ENCODE results near the gene MGAT4A. TPM values are rescaled to one million over a fixed set of nuclear protein-coding genes. Genes with fewer than 3 reads are reported as not detected.
"Not testable (repeated sequence)": the region's sequence is repeated elsewhere in the genome, so short reads cannot be mapped to it uniquely, and the experiment has no call there.

MGAT4A gene
- total and polyA plus RNA-seq, 9 donors = 3.0 to 7.5 (median 3.9) TPM

DNA sequence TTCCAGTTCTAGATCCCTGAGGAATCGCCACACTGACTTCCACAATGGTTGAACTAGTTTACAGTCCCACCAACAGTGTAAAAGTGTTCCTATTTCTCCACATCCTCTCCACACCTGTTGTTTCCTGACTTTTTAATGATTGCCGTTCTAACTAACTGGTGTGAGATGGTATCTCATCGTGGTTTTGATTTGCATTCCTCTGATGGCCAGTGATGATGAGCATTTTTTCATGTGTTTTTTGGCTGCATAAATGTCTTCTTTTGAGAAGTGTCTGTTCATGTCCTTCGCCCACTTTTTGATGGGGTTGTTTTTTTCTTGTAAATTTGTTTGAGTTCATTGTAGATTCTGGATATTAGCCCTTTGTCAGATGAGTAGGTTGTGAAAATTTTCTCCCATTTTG is 136.3 kb downstream of the MGAT4A start:
- peaks cover 13% of the 10 kb centered on the region for H3K36me3 ChIP-seq (ENCODE audit: control insufficient read depth, insufficient read depth, low read length)
- H3K9me3 ChIP-seq (replicated peaks; ENCODE audit: control insufficient read depth, low read depth, low read length); DNase-seq; H3K27me3 ChIP-seq (ENCODE audit: control insufficient read depth, insufficient read depth, low read length); H3K4me3 ChIP-seq (ENCODE audit: low read length); H3K27ac ChIP-seq (ENCODE audit: low read length); H3K4me1 ChIP-seq (ENCODE audit: control insufficient read depth, insufficient read depth, low read length): not testable (repeated sequence)
- WGBS (ENCODE audit: insufficient coverage) = no CpG with 5 or more reads among the region's 4 CpGs

DNA sequence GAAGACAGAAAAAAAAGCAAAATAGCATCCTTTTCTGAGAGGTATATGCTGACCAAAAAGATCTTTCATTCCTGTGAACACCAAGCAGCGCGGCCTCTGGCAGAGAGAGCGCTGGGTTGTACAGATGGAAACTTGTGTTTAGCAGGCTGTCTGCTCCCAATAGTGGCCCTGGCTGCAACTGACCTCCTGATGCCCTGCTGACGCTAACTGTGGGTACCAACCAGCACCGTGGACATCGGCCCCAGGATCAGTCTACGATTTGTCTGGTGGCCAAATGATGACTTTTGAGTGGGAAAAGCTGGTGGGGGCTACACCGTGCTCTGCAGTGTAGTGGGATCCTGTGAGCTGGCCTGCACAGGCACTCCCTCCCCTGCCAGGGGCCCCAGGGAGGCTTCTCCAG is 138.4 kb downstream of the MGAT4A start:
- H3K27me3 ChIP-seq (ENCODE audit: control insufficient read depth, insufficient read depth, low read length) = no peaks in the 10 kb centered on the region
- DNase-seq = no peak
- no peak overlapping the region for H3K27ac ChIP-seq (ENCODE audit: low read length)
- H3K4me1 ChIP-seq (ENCODE audit: control insufficient read depth, insufficient read depth, low read length) = no peaks in the 10 kb centered on the region
- H3K9me3 ChIP-seq (replicated peaks; ENCODE audit: control insufficient read depth, low read depth, low read length) = no peaks in the 10 kb centered on the region
- peaks cover 7% of the 10 kb centered on the region for H3K36me3 ChIP-seq (ENCODE audit: control insufficient read depth, insufficient read depth, low read length)
- 100% methylated on average over 4 of the region's 8 CpGs for WGBS (ENCODE audit: insufficient coverage)
- no peak overlapping the region for H3K4me3 ChIP-seq (ENCODE audit: low read length)

DNA sequence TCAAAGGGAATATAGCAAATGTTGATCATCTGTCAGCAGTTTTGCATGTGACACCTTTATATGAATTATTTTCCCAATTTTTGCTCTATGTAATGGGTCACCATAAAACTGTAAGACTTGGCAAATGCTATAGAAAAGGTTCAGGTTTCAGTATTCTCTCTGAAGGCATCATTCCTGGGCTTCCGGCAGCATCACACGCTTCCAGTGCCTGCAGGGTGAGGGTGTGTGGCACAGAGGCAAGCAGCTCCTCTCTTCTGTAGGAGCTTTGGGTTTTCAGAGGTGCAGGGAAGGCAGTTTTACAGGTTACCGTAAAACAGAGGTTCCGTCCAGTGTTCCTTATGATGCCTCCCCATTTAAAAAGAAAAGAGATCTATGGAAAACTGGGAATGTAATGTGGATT is 141.4 kb downstream of the MGAT4A start:
- WGBS (ENCODE audit: insufficient coverage) = no CpG with 5 or more reads among the region's 4 CpGs
- peaks cover 9% of the 10 kb centered on the region for H3K36me3 ChIP-seq (ENCODE audit: control insufficient read depth, insufficient read depth, low read length)
- no peak for DNase-seq
- no peaks in the 10 kb centered on the region for H3K27me3 ChIP-seq (ENCODE audit: control insufficient read depth, insufficient read depth, low read length)
- H3K4me3 ChIP-seq (ENCODE audit: low read length) = no peak overlapping the region
- H3K27ac ChIP-seq (ENCODE audit: low read length) = no peak overlapping the region
- no peaks in the 10 kb centered on the region for H3K4me1 ChIP-seq (ENCODE audit: control insufficient read depth, insufficient read depth, low read length)
- H3K9me3 ChIP-seq (replicated peaks; ENCODE audit: control insufficient read depth, low read depth, low read length) = no peaks in the 10 kb centered on the region

DNA sequence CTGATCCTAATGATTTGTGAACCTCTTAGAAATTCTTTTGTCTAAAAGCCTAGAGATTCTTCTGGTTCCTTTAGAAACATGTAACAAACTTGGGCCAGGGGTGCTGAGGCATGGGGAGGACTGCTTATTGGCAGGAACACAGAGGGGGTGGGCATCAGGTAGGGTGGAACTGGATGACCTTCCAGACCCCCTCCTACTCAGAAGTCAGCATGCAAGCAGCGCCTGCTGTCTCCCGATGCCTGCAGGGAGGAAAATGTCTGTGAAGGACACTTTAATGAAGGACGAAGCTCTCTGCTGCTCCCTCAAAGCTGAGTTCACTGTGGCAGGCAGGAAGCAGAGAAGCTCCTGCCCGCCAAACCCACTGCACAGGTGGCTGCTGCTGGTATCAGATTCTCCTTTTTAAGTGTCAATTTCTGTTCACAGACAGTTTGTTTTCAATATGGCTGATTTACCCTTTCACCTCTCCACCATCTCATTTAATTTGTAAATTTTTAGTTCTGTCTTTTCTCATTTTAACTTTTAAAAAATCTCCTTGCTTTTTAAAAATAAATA is 142.0 kb downstream of the MGAT4A start:
- Histone ChIP-seq H3K27me3 (ENCODE audit: control insufficient read depth, insufficient read depth, low read length) (no peaks in the 10 kb centered on the region), H3K9me3 (replicated peaks; ENCODE audit: control insufficient read depth, low read depth, low read length) (no peaks in the 10 kb centered on the region), H3K36me3 (ENCODE audit: control insufficient read depth, insufficient read depth, low read length) (peaks cover 12% of the 10 kb centered on the region), H3K4me3 (ENCODE audit: low read length) (no peak overlapping the region), H3K4me1 (ENCODE audit: control insufficient read depth, insufficient read depth, low read length) (no peaks in the 10 kb centered on the region), H3K27ac (ENCODE audit: low read length) (no peak overlapping the region)
- no peak for DNase-seq
- 67% methylated on average over 1 of the region's 4 CpGs for WGBS (ENCODE audit: insufficient coverage)

DNA sequence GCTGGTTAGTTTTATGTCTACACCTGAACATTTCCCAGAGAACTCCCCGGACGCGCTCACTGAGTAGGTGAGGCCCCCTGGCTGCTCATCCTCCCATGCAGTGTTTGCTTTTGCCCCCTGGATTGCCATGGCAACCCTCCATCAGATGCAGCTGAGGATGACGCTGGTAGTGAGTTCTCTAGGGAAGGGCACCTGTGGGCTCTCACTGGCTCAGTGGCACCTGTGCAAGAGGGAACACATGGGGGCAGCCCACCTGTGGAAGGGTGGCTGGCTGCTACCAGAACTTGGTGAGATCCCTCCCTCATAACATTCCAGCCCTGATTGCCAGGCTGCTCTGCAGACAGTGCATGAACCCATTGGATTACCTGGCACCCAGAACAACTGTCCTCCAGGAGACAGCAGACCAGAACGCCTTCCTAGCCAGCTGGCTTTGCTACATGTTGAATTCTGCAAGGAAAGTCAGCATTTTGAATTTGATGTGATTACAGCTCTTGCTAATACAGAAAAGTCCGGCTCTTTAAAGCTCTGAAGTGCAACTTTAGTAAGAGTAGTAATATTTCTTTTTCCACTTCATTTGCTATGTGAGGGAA is 144.3 kb downstream of the MGAT4A start:
- H3K27me3 ChIP-seq (ENCODE audit: control insufficient read depth, insufficient read depth, low read length) = no peaks in the 10 kb centered on the region
- H3K4me3 ChIP-seq (ENCODE audit: low read length) = no peak overlapping the region
- H3K4me1 ChIP-seq (ENCODE audit: control insufficient read depth, insufficient read depth, low read length) = no peaks in the 10 kb centered on the region
- no peak overlapping the region for H3K27ac ChIP-seq (ENCODE audit: low read length)
- H3K9me3 ChIP-seq (replicated peaks; ENCODE audit: control insufficient read depth, low read depth, low read length) = no peaks in the 10 kb centered on the region
- H3K36me3 ChIP-seq (ENCODE audit: control insufficient read depth, insufficient read depth, low read length) = peaks cover 21% of the 10 kb centered on the region
- 67% methylated on average over 2 of the region's 6 CpGs for WGBS (ENCODE audit: insufficient coverage)
- no peak for DNase-seq

DNA sequence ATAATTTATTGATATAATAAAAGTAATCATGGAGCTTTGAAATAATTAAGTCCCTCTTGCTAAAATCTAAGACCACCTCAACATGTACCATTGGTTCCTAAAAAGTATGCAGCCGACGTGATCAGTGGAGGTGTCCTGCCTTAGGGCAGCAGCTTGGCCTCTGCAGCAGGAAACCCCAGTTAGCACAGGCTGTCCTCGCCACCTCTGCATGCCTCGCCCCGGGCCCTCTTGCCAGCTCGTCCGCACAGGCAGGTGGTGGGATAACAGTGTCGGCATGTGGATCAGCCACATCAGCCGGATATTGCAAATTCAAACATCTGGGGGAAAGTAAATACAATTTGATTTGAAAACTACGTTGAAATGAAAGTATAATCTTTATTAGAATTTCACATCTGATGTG is 145.5 kb downstream of the MGAT4A start:
- Histone ChIP-seq H3K9me3 (replicated peaks; ENCODE audit: control insufficient read depth, low read depth, low read length) (no peaks in the 10 kb centered on the region), H3K4me1 (ENCODE audit: control insufficient read depth, insufficient read depth, low read length) (no peaks in the 10 kb centered on the region), H3K4me3 (ENCODE audit: low read length) (no peak overlapping the region), H3K36me3 (ENCODE audit: control insufficient read depth, insufficient read depth, low read length) (peaks cover 20% of the 10 kb centered on the region), H3K27me3 (ENCODE audit: control insufficient read depth, insufficient read depth, low read length) (no peaks in the 10 kb centered on the region), H3K27ac (ENCODE audit: low read length) (no peak overlapping the region)
- no peak for DNase-seq
- 92% methylated on average over 8 of the region's 10 CpGs for WGBS (ENCODE audit: insufficient coverage)

DNA sequence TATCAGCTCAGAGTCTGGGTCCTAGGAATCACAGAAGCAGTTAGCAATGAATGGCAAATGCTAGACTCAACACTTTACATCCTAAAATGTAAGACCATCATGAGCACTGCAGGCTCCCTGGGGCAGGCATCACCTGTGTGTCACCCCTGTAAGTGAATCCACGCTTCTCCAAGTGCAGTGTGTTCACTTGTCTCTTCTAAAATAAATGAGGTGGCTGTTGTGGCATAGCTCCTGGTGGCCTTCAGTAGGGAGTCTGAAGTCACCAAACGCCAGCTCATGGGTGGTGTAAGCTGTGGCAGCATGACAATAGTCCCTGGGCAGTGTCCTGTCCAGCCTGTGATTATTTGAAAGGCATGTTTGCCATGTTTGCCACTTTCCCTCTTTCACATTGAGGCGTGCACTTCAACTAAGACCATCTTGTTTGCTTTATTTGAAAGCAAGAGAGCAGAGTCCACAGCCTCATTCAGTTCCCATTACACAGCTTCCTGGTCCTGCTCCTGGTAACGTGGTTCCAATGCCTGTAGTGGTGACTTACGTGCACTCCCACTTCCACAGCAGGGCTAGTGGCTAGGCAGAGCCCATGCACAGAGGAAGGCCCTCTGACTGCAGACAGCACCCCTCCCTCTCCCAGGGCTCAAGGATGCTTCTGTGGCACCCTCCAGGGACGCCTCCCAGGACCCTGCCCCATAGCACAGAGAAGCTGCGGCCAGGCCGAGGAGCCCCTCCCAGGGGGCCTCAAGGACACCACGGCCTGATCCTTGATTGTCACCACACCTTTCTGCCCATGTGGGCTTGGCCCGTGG is 146.9 kb downstream of the MGAT4A start:
- Histone ChIP-seq H3K4me3 (ENCODE audit: low read length) (no peak overlapping the region), H3K27ac (ENCODE audit: low read length) (no peak overlapping the region), H3K27me3 (ENCODE audit: control insufficient read depth, insufficient read depth, low read length) (no peaks in the 10 kb centered on the region), H3K9me3 (replicated peaks; ENCODE audit: control insufficient read depth, low read depth, low read length) (no peaks in the 10 kb centered on the region), H3K36me3 (ENCODE audit: control insufficient read depth, insufficient read depth, low read length) (peaks cover 21% of the 10 kb centered on the region), H3K4me1 (ENCODE audit: control insufficient read depth, insufficient read depth, low read length) (no peaks in the 10 kb centered on the region)
- DNase-seq = no peak
- WGBS (ENCODE audit: insufficient coverage) = 88% methylated on average over 7 of the region's 10 CpGs

DNA sequence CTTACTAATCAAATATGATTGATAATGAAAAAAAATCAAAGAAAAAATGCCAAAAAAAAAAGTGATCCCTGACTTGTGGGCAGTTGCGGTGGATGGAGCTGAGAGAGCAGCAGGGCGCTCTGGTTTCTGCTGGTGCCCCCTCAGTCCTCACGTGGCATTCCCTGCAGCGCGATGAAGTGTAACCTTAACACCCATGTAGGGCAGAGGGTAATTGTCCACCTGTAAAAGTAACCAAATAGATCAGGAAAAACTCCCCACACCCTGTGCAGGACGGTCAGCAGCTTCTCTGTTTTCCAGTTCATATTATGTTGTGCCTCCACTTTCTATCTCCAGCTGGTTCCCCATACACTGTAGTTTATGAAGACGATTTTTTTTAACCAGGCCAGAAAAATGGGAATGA is 147.7 kb downstream of the MGAT4A start:
- no peak for DNase-seq
- H3K4me1 ChIP-seq (ENCODE audit: control insufficient read depth, insufficient read depth, low read length) = no peaks in the 10 kb centered on the region
- H3K9me3 ChIP-seq (replicated peaks; ENCODE audit: control insufficient read depth, low read depth, low read length) = no peaks in the 10 kb centered on the region
- H3K4me3 ChIP-seq (ENCODE audit: low read length) = no peak overlapping the region
- H3K36me3 ChIP-seq (ENCODE audit: control insufficient read depth, insufficient read depth, low read length) = peaks cover 21% of the 10 kb centered on the region
- no peak overlapping the region for H3K27ac ChIP-seq (ENCODE audit: low read length)
- 100% methylated on average over 1 of the region's 7 CpGs for WGBS (ENCODE audit: insufficient coverage)
- H3K27me3 ChIP-seq (ENCODE audit: control insufficient read depth, insufficient read depth, low read length) = no peaks in the 10 kb centered on the region

DNA sequence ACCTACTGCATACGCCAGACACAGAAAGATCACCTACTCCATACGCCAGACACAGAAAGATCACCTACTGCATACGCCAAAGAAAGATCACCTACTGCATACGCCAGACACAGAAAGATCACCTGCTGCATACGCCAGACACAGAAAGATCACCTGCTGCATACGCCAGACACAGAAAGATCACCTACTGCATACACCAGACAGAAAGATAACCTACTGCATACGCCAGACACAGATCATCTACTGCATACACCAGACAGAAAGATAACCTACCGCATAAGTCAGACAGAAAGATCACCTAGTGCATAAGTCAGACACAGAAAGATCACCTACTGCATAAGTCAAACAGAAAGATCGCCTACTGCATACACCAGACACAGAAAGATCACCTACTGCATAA is 148.4 kb downstream of the MGAT4A start:
- 100% methylated on average over 8 of the region's 9 CpGs for WGBS (ENCODE audit: insufficient coverage)
- no peak for DNase-seq
- Histone ChIP-seq H3K4me3 (ENCODE audit: low read length) (no peak overlapping the region), H3K9me3 (replicated peaks; ENCODE audit: control insufficient read depth, low read depth, low read length) (no peaks in the 10 kb centered on the region), H3K27ac (ENCODE audit: low read length) (no peak overlapping the region), H3K27me3 (ENCODE audit: control insufficient read depth, insufficient read depth, low read length) (no peaks in the 10 kb centered on the region), H3K4me1 (ENCODE audit: control insufficient read depth, insufficient read depth, low read length) (no peaks in the 10 kb centered on the region), H3K36me3 (ENCODE audit: control insufficient read depth, insufficient read depth, low read length) (peaks cover 26% of the 10 kb centered on the region)

DNA sequence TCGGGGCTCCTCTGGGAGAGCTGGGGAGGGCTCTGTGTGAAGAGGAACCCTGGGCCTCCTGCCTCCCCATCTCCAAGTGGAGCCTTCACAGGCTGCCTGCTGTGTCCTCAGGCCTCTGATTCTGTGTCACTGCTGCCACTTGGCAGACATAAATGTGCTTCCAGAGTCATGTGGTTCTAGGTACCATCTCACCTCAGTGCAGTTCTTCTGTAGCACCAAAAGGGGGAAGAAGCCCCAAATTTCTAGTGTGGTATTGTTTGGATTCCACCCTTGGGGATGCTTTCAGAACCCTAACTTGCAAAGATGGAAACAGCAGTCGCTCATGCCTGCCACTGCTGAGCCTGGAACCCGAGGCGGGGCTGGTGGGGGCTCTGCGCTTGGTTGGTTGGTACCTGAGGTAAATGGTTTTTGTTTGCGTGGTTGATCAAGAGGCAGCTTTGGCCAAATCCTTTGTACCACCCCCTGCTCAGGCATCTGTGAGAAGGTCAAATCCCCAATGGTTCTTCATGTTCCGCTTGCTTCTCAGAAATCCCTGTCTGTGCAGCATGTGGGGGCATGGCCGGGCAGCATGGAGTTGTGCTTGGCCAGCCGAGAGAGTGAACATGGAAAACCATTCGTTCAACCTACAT is 150.2 kb downstream of the MGAT4A start:
- DNase-seq = no peak
- Histone ChIP-seq H3K4me3 (ENCODE audit: low read length) (no peak overlapping the region), H3K27me3 (ENCODE audit: control insufficient read depth, insufficient read depth, low read length) (no peaks in the 10 kb centered on the region), H3K4me1 (ENCODE audit: control insufficient read depth, insufficient read depth, low read length) (no peaks in the 10 kb centered on the region), H3K36me3 (ENCODE audit: control insufficient read depth, insufficient read depth, low read length) (peaks cover 37% of the 10 kb centered on the region), H3K27ac (ENCODE audit: low read length) (no peak overlapping the region), H3K9me3 (replicated peaks; ENCODE audit: control insufficient read depth, low read depth, low read length) (no peaks in the 10 kb centered on the region)
- WGBS (ENCODE audit: insufficient coverage) = 100% methylated on average over 2 of the region's 10 CpGs
